ES-I3 (cell line): ENCODE results near the gene SH3BGR.

Experiments used
- H3K36me3 ChIP-seq: 2 replicates; pipeline ENCODE4 v1.6.1; 2013; ENCODE audit warnings: mild to moderate bottlenecking, low read length, control low read depth, moderate library complexity; ENCODE audit not compliant: insufficient read depth
- H3K4me1 ChIP-seq: 2 replicates; pipeline ENCODE4 v1.6.1; 2013; ENCODE audit warnings: mild to moderate bottlenecking, control low read depth, low read length; ENCODE audit not compliant: insufficient read depth
- H3K9ac ChIP-seq: 2 replicates; pipeline ENCODE4 v1.6.1; 2013; ENCODE audit warnings: low read depth, mild to moderate bottlenecking, low read length, moderate library complexity
- H3K9me3 ChIP-seq: 2 replicates; pipeline ENCODE4 v1.6.1; 2013; ENCODE audit warnings: mild to moderate bottlenecking, low read length, moderate library complexity; ENCODE audit not compliant: control insufficient read depth, insufficient read depth

Gene SH3BGR

DNA sequence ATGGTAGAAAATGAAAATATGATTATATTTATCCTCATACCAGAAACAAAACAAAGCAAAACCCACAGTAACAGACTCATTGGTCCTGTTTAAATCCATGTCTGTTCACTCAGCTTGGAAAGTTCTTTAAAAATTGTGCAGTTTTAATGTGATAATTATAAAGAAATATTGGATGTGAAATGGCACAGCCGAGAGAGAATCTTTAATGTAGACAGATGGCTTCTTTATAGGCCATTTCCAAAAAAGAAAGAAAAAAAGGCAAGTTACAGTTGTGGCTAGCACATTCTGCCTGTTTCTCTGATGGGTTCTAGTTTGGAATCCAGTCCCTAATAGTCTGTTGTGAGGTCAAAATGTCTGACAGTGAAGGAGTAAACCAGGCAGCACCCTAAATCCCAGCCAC, 62.0 kb downstream of the SH3BGR start:
- Histone ChIP-seq H3K36me3 (no peaks in the 10 kb centered on the region; the same call in 1 of the 2 replicates), H3K4me1 (peaks cover 3% of the 10 kb centered on the region; the same call in 1 of the 2 replicates), H3K9me3 (no peaks in the 10 kb centered on the region), H3K9ac (no peak overlapping the region)

DNA sequence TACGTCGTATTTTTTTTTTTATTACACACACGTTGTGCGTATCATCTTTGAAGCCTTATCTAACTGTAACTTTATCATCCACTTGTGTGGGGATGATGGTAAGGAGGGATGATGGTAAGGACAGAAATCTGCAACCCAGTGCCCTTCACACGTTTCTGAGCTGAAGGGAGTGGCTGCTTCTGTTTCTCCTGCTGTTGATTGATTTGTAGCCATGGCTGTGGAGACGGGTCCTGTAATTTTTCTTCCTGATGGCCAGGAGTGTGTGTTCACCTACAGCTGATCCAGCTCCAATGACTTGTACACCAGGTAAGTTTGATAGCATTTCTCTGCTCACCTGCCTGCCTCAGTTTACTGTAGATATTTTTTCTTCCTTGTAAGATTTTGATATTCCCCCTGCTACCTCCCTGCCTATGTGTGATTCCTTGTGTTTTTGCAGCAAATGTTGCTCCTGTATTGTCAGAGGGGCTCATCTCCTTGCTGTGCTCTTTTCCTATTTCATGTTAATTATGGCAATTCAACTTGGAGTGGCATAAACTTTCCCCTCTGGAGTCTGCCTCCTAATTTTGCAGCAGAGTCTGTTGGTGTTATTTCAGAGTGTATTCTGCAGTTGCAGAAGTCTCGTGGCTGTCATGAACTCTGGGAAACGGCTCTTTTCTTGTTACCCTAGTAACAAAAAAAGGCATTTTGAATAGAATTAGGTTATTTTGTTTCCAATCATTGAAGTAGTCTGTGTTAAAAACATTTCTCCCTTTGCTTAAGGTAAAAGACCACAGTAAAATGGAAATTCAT, 64.1 kb downstream of the SH3BGR start:
- Histone ChIP-seq H3K4me1 (peaks cover 6% of the 10 kb centered on the region; the same call in 1 of the 2 replicates), H3K9me3 (no peaks in the 10 kb centered on the region; the same call in 1 of the 2 replicates), H3K9ac (no peak overlapping the region), H3K36me3 (no peaks in the 10 kb centered on the region; the same call in 1 of the 2 replicates)

DNA sequence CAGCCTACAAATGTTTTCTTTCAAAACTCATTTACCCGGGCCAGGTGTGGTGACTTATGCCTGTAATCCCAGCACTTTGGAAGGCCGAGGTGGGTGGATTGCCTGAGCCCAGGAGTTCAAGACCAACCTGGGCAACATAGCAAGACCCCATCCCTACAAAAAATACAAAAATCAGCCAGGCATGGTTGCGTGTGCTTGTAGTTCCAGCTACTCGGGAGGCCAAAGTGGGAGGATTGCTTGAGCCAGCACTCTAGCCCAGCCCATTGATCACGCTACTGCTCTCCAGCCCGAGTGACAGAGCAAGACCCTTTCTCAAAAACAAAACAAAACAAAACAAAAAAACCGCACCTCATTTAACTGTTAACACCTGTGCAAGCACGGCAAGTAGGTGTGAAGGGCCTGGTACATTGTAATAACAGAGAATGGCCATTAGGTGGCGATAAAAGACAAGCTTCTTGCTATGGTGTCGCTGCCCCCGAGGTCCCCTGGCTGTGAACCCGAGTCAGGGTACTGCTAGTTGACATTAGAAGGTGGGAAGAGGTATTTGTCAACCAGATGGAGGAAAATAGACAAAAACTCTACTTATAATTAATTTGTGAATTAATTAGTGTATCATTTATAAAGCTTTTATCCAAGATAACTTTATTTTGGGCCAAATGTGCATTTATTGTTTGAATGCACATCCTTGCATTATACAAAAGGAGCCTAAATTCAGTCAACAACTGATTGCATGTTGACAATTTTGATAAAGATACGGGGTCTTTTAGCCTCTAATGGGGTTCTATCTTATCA, 66.5 kb downstream of the SH3BGR start:
- Histone ChIP-seq H3K36me3 (no peaks in the 10 kb centered on the region), H3K9me3 (no peaks in the 10 kb centered on the region; the same call in 1 of the 2 replicates), H3K4me1 (peaks cover 6% of the 10 kb centered on the region; the same call in 1 of the 2 replicates), H3K9ac (no peak overlapping the region)

DNA sequence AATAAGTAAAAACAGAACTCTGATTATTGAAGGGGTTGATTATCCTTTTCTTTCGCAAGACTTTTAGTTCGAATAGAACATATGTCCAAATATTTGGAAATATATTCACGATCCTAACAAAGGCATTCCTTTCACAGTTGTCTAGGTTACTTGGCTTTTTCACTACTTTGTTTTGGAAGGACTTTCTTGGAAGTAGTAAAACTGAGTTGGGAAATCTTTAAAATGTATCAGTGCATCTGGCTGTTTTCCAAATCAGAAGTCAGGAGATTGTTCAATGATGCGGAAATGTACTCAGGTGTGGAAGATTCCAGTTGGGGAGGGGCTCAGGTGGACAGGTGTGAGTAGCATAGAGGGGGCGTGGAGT, 67.1 kb downstream of the SH3BGR start:
- Histone ChIP-seq H3K4me1 (peaks cover 6% of the 10 kb centered on the region; the same call in 1 of the 2 replicates), H3K9ac (no peak overlapping the region), H3K9me3 (no peaks in the 10 kb centered on the region; the same call in 1 of the 2 replicates)

DNA sequence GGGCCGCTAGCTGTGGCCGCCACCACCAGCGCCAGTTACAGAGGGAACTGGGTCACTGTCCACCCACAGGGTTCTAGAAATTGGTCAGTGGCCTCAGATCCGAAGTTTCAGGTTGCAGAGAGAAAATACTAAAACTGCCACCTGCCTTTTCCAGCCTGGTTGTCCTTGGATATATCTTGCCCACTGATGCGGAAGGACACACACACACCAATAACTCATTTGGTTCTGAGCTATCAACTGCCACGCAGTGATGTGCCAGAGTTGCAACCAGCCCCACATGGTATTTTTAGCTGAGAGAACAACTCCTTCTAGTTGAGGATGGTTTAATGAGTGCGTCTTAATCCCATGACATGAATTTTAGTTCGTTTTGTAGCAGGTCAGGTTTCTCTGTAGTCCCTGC, 68.1 kb downstream of the SH3BGR start:
- H3K9me3 ChIP-seq = no peaks in the 10 kb centered on the region; the same call in 1 of the 2 replicates
- peaks cover 6% of the 10 kb centered on the region; the same call in 1 of the 2 replicates for H3K4me1 ChIP-seq
- no peaks in the 10 kb centered on the region for H3K36me3 ChIP-seq
- no peak overlapping the region for H3K9ac ChIP-seq

More for the DNA sequence above, 67.1 kb downstream of the SH3BGR start:
- H3K36me3 ChIP-seq = no peaks in the 10 kb centered on the region

DNA sequence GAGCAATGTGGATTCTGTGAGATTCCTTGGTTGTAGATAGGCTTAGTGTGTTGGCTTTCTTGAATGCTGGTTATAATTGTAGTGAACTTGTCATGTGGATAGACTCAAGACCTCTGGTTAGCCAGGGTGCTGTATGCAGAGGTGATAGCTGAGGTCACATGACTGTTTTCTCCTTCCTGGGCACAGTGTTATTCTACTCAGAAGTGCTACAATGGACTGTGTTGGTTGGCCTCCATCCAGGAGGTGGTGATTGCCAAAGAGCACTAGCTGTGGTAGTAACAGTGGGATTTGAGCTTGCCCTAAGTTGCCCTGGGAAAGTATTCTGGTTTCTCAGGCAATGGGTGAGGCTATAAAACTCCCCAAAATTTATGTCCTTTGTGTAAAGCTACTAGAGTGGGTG, 71.6 kb downstream of the SH3BGR start:
- H3K36me3 ChIP-seq = no peaks in the 10 kb centered on the region
- H3K9me3 ChIP-seq = no peaks in the 10 kb centered on the region; the same call in 1 of the 2 replicates
- peaks cover 12% of the 10 kb centered on the region for H3K4me1 ChIP-seq
- H3K9ac ChIP-seq = no peak overlapping the region

DNA sequence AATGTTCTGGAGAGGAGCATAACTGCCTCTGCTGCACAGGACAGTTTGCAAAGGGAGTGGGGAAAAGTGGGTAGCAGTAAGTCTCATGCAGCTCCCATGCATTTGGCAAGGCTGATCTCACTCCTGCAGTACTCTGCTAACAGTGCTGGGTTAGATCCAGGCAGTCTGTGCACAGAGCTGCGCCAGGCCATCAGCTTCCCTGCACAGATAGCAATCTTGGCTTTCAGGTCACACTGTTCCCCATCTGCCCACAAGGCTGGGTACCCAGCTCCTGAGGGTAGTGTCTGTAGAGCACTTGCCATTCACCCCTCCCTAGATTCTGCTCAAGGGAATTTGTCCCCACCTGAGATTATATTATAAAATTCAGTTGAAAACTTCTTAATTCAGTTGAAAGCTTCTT, 72.1 kb downstream of the SH3BGR start:
- Histone ChIP-seq H3K36me3 (no peaks in the 10 kb centered on the region), H3K9me3 (no peaks in the 10 kb centered on the region; the same call in 1 of the 2 replicates), H3K4me1 (peaks cover 7% of the 10 kb centered on the region), H3K9ac (no peak overlapping the region)

DNA sequence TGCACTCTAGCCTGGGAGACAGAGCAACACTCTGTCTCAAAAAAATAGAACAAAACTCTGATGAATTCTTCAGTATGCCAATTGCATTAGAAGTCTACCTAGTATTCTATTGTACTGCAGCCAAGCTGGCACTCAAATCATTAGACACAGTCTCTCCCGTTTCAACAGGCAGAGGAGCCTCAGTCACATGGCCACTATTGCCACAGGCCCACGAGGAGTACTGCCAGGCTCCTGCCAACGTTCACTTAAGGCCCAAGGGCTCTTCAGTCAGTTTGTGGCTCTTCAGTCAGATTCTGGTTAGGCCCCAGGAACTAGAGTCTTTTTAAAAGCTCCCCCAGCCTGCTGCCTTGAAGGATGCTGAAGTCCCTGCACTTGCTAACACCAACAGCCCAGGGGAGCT, 73.4 kb downstream of the SH3BGR start:
- H3K4me1 ChIP-seq = peaks cover 6% of the 10 kb centered on the region
- no peak overlapping the region for H3K9ac ChIP-seq
- no peaks in the 10 kb centered on the region; the same call in 1 of the 2 replicates for H3K9me3 ChIP-seq
- H3K36me3 ChIP-seq = no peaks in the 10 kb centered on the region

DNA sequence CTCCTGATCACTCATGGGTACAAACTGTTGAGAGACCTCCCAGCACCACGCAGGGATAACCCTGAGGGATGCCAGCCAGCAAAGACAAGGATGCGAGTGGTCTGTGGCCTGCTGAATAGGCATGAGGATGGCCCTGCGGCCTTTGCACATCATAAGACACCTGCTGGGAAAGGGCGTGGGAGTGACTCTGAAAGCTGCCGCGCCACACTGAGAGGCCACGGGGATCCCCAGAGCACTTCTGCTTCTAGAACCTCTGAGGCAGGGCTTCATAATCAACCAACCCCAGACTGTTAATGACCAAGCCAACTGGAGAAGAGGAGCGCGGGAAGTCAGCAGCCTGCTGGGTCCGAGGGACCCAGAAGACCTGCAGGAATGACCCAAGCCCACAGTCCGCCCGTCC, 73.8 kb downstream of the SH3BGR start:
- Histone ChIP-seq H3K9ac (no peak overlapping the region), H3K36me3 (no peaks in the 10 kb centered on the region), H3K9me3 (no peaks in the 10 kb centered on the region), H3K4me1 (peaks cover 6% of the 10 kb centered on the region)

DNA sequence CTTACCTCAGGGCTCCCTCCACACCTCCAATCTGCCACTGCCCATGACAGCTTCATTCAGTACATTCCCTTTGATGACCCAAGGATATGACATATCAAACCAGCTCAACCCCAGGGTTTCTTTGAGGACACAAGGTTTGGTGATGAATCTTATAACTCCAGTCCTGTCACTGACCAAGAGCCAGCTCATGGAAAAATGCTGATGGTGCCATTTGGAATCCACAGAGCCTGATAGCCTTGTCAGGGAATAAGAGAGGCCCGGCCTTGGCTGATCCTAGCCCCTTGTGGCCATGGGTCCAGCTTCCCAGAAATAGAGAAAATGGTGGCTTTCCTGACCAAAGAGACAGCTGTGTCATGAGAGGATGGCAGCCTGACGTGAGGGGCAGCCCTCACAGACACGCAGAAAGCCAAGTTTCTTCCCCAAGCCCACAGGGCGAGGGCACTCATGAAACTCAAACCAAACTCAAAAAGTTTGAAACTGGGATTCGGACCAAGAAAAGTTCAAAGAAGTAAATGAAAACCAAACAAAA, 75.4 kb downstream of the SH3BGR start:
- peaks cover 6% of the 10 kb centered on the region for H3K4me1 ChIP-seq
- H3K36me3 ChIP-seq = no peaks in the 10 kb centered on the region
- H3K9ac ChIP-seq = no peak overlapping the region
- no peaks in the 10 kb centered on the region for H3K9me3 ChIP-seq

DNA sequence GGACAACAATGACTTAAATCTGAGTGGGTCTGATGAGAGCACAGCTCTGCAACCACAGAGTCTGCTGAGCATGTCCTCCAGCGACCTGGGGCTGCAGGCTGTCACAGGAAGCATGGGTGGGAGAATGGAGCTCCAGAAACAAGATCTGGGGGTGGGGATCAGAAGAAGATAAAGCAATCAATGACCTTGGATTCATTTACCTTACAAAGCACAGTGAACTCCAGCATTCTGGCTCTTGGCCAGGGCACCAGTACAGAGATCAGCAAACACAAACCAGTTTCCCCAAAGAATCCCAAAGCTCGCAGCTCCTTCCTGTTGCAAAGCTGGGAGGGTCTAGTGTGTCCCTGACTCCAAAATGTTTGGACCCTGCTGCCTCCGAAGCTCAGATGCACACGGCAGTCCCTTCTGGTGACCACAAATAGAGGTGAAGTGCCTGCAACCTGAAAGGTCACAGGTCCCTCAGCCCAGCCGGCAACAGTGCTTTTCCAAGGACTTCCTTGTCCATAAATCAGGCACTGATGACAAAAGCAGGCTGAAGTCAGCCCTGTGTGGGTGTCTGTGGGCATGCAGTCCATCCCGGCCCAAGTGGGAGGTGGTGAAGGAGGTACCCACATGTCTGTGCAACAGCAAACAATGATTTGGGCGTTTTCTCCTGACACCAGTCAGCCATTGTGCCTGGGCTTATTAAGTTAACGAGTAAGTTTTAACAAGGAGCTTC, 76.1 kb downstream of the SH3BGR start:
- no peak overlapping the region for H3K9ac ChIP-seq
- peaks cover 6% of the 10 kb centered on the region for H3K4me1 ChIP-seq
- no peaks in the 10 kb centered on the region for H3K9me3 ChIP-seq
- H3K36me3 ChIP-seq = no peaks in the 10 kb centered on the region

DNA sequence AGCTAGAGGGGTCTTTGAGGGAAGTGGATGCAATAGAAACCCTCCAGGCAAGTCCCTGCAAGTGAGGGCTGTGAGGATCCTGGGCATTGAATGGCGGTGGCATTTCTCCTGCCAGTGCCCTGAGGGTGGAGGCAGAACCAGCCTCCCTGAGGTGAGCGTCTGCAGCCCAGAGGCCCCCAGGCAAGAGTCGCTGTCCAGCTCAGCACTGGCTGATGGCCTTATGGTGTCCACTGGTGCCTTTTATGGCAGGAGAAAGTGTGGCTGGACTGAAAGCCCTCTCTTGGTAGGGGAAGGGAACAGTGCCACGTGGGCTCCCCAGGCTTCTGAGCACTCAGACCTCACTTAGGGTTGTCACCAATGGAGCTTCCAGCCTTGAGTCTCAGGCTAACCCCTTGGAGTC, 77.3 kb downstream of the SH3BGR start:
- Histone ChIP-seq H3K36me3 (no peaks in the 10 kb centered on the region), H3K4me1 (peaks cover 6% of the 10 kb centered on the region), H3K9ac (no peak overlapping the region)

DNA sequence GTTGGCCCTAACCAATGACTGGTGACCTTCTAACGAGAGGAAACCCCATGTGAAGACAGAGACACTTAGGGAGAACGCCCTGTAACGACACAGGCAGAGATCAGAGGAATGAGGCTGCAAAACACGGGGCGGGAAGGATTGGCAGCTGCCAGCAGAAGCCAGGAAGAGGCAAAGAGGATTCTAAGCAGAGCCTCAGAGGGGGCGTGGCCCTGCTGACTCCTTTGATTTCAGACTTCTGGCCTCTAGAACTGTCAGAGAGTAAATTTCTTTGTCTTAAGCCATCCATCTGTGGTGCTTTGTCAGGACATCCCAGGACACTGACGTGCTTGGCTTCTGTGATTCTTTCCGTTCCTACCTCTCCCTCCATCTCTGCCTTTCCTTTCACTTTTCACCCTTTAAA, 79.3 kb downstream of the SH3BGR start:
- Histone ChIP-seq H3K9me3 (peaks cover 5% of the 10 kb centered on the region; the same call in 1 of the 2 replicates), H3K36me3 (no peaks in the 10 kb centered on the region), H3K4me1 (peaks cover 6% of the 10 kb centered on the region), H3K9ac (no peak overlapping the region)

More for the DNA sequence above, 77.3 kb downstream of the SH3BGR start:
- no peaks in the 10 kb centered on the region for H3K9me3 ChIP-seq

DNA sequence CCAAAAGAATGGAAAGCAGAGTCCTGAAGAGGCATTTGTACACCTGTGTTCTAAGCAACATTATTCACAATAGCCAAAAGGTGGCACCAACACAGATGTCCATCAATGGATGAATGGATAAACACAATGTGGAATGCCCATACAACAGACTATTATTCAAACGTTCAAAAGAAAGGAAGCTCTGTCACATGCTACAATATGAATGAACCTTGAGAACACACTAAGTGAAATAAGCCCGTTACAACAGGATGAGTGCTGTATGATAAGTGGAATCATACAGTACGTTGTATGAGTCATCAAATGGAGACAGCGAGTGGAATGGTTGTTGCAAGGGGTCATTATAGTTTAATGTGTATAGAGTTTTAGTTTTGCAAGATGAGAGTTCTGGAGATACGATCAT, 80.1 kb downstream of the SH3BGR start:
- H3K9ac ChIP-seq = no peak overlapping the region

More for the DNA sequence above, 80.1 kb downstream of the SH3BGR start:
- Histone ChIP-seq H3K4me1 (peaks cover 6% of the 10 kb centered on the region), H3K9me3 (peaks cover 5% of the 10 kb centered on the region; the same call in 1 of the 2 replicates), H3K36me3 (no peaks in the 10 kb centered on the region)
